Measurements from ENCODE around the gene CR1L.

DNA sequence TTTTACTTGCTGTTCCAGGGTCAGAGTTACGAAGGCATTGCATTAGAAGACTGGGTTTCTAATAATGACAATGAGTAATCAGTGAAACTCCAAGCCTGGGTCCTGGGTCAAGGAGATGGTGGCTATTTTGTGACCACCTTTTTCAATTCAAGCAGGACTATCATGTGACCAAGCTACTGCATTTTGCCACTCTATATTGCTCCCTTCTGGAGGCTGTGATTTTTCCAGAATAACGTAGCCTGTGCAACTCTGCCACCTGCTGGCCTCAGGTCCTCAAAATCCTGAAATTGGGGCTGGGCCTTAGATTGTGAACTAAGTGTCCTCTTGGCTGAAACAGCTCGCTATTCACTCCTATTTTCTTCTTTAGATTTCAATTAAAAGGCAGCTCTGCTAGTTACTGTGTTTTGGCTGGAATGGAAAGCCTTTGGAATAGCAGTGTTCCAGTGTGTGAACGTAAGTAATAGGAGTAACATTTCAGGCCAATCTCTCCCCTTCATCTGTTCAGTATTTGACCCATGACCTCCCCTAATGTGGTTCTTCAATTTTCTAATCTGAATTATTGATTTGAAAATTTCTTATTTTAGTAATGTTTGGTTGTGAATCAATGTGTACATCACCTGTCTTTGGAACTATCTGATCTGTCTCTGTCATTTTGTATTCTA lies 54.0 kb downstream of the CR1L start:
- TF ChIP-seq, protein P1, sequence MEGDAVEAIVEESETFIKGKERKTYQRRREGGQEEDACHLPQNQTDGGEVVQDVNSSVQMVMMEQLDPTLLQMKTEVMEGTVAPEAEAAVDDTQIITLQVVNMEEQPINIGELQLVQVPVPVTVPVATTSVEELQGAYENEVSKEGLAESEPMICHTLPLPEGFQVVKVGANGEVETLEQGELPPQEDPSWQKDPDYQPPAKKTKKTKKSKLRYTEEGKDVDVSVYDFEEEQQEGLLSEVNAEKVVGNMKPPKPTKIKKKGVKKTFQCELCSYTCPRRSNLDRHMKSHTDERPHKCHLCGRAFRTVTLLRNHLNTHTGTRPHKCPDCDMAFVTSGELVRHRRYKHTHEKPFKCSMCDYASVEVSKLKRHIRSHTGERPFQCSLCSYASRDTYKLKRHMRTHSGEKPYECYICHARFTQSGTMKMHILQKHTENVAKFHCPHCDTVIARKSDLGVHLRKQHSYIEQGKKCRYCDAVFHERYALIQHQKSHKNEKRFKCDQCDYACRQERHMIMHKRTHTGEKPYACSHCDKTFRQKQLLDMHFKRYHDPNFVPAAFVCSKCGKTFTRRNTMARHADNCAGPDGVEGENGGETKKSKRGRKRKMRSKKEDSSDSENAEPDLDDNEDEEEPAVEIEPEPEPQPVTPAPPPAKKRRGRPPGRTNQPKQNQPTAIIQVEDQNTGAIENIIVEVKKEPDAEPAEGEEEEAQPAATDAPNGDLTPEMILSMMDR (IDR thresholded peaks at IDR 0.05) = peak; percentile 54 to 80 (median 65)
- no peak for TF ChIP-seq POLR2A (IDR thresholded peaks at IDR 0.05)
